Measurements from ENCODE around the gene CYFIP2.

CYFIP2 gene

GRCh38 chr5:157289164-157289819, 23.4 kb downstream of the CYFIP2 start:
- DNase-seq: no peak

DNA sequence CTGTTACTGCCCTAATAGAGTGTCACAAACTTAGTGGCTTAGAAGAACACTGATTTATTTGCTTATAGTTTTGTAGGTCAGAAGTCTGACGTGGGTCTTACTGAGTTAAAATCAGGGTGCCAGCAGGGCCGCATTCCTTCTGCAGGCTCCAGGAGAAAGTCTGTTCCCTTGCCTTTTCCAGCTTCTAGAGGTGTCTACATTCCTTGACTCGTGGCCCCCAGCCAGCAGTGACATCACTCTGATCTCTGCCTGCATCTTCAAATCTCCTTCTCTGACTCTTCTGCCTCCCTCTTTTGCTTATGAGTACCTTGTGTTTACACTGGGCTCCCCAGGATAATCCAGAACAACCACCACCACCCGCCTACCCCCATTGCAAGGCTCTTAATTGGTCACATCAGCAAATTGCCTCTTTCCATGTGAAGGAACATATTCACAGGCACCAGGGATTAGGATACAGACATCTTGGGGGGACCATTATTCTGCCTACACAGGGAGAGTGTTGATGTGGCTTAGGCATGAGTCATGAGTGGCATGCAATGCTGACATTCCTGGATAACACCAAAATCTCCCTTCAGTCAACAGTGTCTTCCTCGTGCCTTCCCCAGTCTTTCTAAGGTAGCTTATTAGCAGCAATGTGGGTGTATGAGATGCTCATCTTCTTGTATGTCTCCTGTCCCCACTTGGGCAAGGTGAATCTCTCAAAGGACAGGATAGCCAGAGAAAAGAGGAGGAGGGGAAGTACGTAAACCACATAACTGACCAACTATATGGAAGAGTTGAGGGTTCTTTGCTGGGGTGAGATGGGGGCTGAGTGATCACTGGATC, 24.4 kb downstream of the CYFIP2 start:
- DNase-seq: no peak

- DNase-seq: no peak
Measured at GRCh38 chr5:157290981-157291711, 25.2 kb downstream of the CYFIP2 start.

GRCh38 chr5:157292599-157292998, 26.7 kb downstream of the CYFIP2 start:
- no peak for DNase-seq

GRCh38 chr5:157294407-157295091, 28.6 kb downstream of the CYFIP2 start:
- no peak for DNase-seq

DNA sequence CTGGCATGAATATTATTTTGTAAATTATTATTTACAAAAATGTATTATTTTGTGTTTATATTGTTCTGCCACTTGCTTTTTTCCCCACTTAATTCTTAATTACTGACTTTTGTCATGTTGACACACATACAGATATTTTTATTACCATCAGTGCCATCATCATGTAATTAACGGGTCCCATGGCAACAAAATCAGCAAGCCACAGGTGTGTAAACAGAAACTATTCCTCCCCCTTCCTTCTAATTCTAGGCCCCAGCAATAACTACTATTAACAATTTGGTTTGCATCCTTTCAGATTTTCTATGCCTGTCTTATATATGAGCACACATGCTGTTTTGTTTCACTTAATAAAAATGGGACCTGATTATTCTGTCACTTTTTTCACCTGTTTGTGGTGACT, 29.3 kb downstream of the CYFIP2 start:
- DNase-seq: no peak

- no peak for DNase-seq
Measured at GRCh38 chr5:157300564-157300963, 34.6 kb downstream of the CYFIP2 start.

GRCh38 chr5:157301066-157301465, 35.1 kb downstream of the CYFIP2 start:
- DNase-seq: no peak

DNA sequence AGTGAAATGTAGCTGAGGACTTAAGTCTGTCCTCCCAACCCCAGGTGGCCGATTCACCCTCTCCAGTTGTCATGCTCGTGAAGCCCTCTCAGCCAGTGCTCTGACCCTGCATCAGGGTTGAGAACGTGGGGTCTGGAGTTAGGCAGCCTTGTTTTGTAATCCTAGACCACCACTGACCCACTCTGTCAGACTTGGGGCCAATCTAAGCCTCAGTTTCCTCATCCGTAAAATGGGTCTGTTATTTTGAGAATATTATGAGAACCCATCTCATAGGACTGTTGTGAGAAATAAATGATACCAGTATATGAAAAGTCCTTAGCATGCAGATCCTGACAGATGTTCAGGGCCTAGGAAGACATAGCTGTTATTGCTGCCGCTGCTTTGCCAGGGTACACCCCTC, 37.1 kb downstream of the CYFIP2 start:
- no peak for DNase-seq

- peak; percentile 55 for DNase-seq
Measured at GRCh38 chr5:157303667-157304327, 37.9 kb downstream of the CYFIP2 start.

DNA sequence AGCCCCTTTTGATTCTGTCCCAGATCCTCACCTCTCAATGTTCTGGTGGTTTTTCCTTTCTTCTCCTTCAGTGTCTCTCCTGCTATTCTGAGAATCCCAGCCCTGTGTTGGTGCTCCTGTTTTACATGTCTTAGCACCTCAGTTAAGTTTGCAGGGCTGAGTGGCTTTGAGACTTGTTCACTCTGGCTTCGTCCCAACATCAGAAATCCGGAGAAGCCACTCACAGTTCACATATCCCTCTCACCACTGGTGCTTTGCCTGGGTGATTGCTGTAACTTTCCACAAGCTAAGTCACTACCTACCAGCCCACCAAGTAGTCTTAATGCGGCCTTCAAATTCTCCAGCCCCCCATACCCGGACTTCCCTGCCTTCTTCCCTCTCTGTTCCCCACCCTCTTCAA, 40.2 kb downstream of the CYFIP2 start:
- no peak for DNase-seq

DNA sequence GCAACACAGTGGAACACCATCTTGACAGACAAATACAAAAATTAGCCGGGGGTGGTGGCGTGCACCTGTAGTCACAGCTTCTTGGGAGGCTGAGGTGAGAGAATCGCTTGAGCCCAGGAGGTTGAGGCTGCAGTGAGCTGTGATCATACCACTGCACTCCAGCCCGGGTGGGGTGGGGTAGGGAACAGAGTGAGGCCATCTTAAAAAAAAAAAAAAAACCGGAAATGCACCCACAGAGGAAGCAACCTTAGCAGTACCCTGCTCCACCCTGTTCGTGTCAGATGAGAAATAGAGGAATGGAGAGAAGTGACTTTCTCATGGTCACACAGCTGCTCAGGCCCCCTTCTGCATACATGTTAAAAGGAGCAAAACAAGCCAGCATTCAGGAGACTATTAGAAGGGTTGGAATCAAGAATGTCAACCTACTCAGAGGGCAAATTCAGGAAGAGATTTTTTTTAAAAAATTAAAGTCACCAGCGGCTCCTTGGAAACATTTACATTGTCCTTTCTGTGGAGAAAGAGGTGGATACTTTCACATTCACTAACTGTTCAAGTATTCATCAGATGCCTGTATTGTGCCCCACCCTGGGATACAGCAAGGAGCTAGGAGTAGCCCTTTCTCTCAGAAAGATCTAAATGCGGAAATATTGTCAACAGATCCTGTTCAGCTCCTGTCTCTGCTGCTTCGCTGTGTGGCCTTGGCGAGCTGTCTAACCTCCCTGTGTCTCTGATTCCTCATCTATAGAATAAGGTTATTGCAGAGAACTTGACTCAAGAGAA, 41.0 kb downstream of the CYFIP2 start:
- no peak for DNase-seq

- DNase-seq: peak; percentile 30
Measured at GRCh38 chr5:157308836-157309465, 43.0 kb downstream of the CYFIP2 start.

DNA sequence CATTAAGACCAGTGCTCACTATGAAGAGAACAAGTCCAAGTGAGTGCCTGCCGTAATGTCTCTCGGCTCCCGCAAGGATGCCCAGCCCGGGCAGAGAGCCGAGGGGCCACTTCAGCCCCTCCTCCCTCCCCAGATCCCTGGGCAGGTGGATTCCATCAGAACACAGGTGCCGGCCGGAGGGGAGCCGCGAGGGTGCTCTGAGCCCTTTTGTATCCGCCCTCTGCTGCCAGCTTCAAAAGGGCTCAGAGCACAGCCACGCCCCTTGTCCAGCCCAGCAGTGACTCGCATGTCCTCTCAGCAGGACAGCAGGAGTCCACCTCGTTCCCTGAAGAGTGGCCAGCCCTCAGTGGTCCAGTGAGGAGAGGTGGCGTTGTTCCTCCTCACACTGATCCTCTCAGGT, 43.9 kb downstream of the CYFIP2 start:
- DNase-seq: no peak

- DNase-seq: no peak
Measured at GRCh38 chr5:157311595-157311994, 45.7 kb downstream of the CYFIP2 start.

- DNase-seq: peak; percentile 74
Measured at GRCh38 chr5:157312492-157312891, 46.6 kb downstream of the CYFIP2 start.

GRCh38 chr5:157322581-157322980, 56.7 kb downstream of the CYFIP2 start:
- DNase-seq: no peak

DNA sequence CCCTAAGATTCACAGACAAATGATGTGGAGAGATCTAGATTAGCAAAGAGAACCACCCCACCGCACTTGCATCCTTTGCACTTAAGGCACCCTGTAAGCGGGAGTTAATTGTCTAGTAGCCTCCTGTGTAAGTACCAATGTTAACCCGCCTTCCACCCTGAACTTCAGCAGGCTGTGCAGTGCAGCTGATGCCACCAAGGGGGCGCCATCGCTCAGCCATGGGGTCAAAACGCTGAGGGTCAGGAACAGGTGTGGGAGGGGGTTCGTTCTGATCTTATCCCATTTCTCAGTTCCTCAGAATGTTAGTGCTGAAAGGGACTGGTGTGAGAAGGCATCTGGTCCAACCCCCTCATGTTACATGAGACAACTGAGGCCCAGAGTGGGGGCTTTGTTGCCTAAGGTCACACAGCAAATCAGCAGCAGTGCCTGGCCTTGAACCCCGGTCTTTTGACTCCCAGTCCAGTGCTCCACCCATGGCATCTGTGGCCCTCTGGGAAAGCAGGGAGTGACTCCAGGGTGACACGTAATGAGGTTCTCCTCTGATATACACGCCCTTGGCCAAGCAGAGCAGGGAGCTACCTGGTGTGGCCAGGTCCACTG, 57.3 kb downstream of the CYFIP2 start:
- DNase-seq: no peak

- DNase-seq: no peak
Measured at GRCh38 chr5:157324237-157324636, 58.3 kb downstream of the CYFIP2 start.

DNA sequence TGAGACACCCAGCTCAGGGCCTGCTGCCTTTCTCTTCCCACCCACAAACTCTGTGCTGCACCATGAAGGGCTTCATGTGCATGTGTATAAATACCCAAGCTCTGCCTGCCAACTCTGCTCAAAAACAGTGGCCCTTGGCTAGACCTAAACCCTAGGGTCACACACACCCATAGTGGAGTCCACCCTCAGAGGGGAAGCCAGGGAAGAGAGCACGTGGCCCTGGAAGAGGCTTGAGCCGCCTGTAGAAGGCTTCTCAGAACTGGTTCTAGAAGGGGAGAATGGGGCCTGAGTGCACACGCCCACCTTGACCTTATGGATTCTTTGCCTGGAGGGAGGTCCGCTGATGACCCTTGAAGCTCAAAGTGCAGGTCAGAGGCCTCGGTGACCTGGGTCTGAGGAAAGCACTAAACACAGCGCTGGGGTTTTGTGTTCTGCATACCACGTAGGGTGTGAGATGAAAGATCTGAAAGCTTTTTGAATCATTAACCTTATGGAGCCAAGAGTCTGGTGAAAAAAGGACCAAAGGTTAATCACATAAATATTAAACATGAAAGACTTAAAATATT, 60.6 kb downstream of the CYFIP2 start:
- DNase-seq: no peak

DNA sequence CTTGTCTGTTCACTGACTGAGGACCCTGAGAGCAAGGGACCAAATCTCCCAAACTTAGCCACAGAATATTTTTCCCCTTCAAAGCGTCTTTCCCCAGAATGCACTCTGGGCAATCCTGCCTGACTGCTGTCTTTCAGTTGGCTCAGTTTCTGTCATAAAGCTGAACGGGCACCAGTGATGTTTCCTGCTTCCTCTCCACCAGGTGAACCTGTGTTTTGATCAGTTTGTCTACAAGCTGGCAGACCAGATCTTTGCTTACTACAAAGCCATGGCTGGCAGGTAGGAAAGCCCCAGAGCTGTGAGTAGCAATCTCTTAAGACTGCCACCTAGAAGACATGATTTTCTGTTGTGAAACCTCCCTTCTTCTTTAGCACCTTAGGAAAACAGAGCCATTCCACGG, 61.8 kb downstream of the CYFIP2 start:
- no peak for DNase-seq

Data from stimulated activated CD4-positive, alpha-beta T cell treated with anti-CD3 and anti-CD28 coated beads, Interleukin-4, amount 100 ng/mL, for 24 hours (primary cell).